Fibroblast of lung (primary cell): ENCODE results near the gene CMTM7. TPM values are rescaled to one million over a fixed set of nuclear protein-coding genes. Genes with fewer than 3 reads are reported as not detected.

Experiments used
- DNase-seq, 2 donors: peaks; one replicate each; pipeline versions ENCODE4 v3.0.0 to v3.0.0-alpha.2; 2010; ENCODE audit warnings: low read depth in 2 of 2
- H2AFZ ChIP-seq: 2 replicates; pipeline ENCODE4 v1.5.1; 2012; ENCODE audit warnings: low read length, control low read depth, inconsistent platforms
- H3K27ac ChIP-seq: 2 replicates; pipeline ENCODE4 v1.5.1; 2011; ENCODE audit warnings: low read length, control low read depth; ENCODE audit not compliant: insufficient read depth
- H3K27me3 ChIP-seq: 2 replicates; pipeline ENCODE4 v1.5.1; 2011; ENCODE audit warnings: mild to moderate bottlenecking, low read length; ENCODE audit not compliant: control insufficient read depth, insufficient read depth
- H3K36me3 ChIP-seq: 2 replicates; pipeline ENCODE4 v1.5.1; 2011; ENCODE audit warnings: low read length; ENCODE audit not compliant: control insufficient read depth, insufficient read depth
- H3K4me1 ChIP-seq: 2 replicates; pipeline ENCODE4 v1.5.1; 2011; ENCODE audit warnings: low read length; ENCODE audit not compliant: control insufficient read depth, insufficient read depth; ENCODE audit errors: extremely low read depth
- H3K4me2 ChIP-seq: 2 replicates; pipeline ENCODE4 v1.5.1; 2011; ENCODE audit warnings: low read length, control low read depth; ENCODE audit not compliant: insufficient read depth; ENCODE audit errors: extremely low read depth
- H3K4me3 ChIP-seq, 4 experiments: fragments of 200-600 bp in 1 of 4; sonication (generic) in 1 of 4; replicated peaks in 1 of 4; 2 replicates each; pipeline ENCODE4 v1.5.1; 2011 to 2016; ENCODE audit warnings: low read length in 4 of 4, low read depth in 3 of 4, mild to moderate bottlenecking in 3 of 4, control low read depth in 2 of 4, inconsistent platforms in 1 of 4, mixed read lengths in 1 of 4; ENCODE audit not compliant: insufficient read depth in 1 of 4; ENCODE audit errors: control extremely low read depth in 1 of 4
- H3K79me2 ChIP-seq: 2 replicates; pipeline ENCODE4 v1.5.1; 2012; ENCODE audit warnings: mild to moderate bottlenecking, low read length, inconsistent platforms; ENCODE audit not compliant: control insufficient read depth, insufficient read depth
- H3K9ac ChIP-seq: 2 replicates; pipeline ENCODE4 v1.5.1; 2011; ENCODE audit warnings: mild to moderate bottlenecking, low read length, control low read depth; ENCODE audit not compliant: insufficient read depth
- H3K9me3 ChIP-seq: 2 replicates; pipeline ENCODE4 v1.5.1; 2012; ENCODE audit warnings: low read depth, low read length; ENCODE audit not compliant: control insufficient read depth, insufficient read depth
- H4K20me1 ChIP-seq: 2 replicates; pipeline ENCODE4 v1.5.1; 2011; ENCODE audit warnings: low read length; ENCODE audit not compliant: control insufficient read depth, insufficient read depth; ENCODE audit errors: extremely low read depth
- CTCF ChIP-seq, 2 donors: IDR thresholded peaks in 1 of 2; conservative IDR thresholded peaks in 1 of 2; 1 replicate in 1 of 2; 2 replicates in 1 of 2; pipeline ENCODE4 v1.5.1; 2011 to 2012; ENCODE audit warnings: low read length in 2 of 2, control low read depth in 1 of 2, inconsistent platforms in 1 of 2, low read depth in 1 of 2, mild to moderate bottlenecking in 1 of 2
- EZH2 ChIP-seq: IDR thresholded peaks from 2 replicates; pipeline ENCODE4 v1.5.1; 2012; ENCODE audit warnings: low read length, control low read depth, mild to moderate bottlenecking; ENCODE audit errors: missing control alignments
- polyA plus RNA-seq, 2 donors: library from polyadenylated mRNA; depleted of rRNA in 1 of 2; stranded (reverse) in 1 of 2; unstranded in 1 of 2; fragments of >200 nt; gene quantifications; 2 replicates each; pipeline ENCODE4 v1.2.1, GENCODE V29; 2011 to 2012; ENCODE audit warnings: missing spikeins in 1 of 2
- total RNA-seq: library from RNA; depleted of rRNA; stranded (reverse); fragments of >200 nt; gene quantifications from 2 replicates; pipeline ENCODE4 v1.2.1, GENCODE V29; 2014

CMTM7 gene
- total and polyA plus RNA-seq, 2 donors (not counting 1 experiment from before 2014, with no cell fraction given), result 3.5 to 9.3 TPM

DNA sequence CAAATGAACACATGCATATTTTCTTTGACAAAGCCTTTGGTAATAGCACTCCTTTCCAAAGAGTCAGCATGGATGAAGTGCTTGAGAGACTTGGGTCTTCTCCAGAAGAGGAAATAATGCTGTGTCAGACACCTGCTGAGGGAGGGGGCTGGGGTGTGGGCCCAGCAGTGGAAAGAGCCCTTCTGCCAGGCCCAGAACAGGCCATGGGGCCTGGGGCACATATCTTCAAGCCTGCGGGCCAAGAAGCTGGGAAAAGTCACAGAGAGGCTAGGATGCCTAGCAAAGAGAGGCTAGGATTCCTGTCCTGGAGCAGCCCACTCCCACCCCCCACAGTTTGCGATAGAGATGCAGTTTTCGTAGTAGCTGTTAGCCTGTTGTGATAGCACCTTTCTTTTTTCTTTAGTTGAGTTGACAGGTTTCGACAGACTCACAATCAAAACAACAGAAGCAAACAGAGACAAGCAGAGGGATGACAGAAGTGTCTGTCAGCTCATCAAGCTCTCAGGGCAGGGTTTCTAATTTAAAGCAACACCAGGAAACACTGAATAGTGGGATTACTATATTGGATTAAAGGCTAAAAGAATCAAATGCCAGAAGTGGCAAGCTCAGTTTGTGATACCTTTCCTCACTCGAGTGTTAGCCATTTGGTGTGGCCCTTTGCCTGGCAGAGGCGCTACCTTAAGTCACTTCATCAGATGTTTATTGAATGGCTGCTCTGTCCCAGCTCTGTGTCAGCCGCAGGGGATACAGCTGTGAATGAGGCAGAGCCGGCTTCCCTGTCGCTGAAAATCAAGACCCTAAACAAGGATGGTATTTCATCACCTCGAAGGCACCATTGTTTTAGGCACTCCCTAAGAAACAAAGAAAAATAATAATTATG, 19.0 kb downstream of the CMTM7 start:
- no peaks in the 10 kb centered on the region for H3K79me2 ChIP-seq
- H4K20me1 ChIP-seq, result no peaks in the 10 kb centered on the region
- no peak for TF ChIP-seq CTCF (conservative IDR thresholded peaks at IDR 0.05 in 1 of 2, IDR thresholded peaks at IDR 0.05 in 1 of 2; ENCODE audit: low read depth in 1 of 2, low read length in 2 of 2)
- TF ChIP-seq EZH2, result no peak
- H2AFZ ChIP-seq, result no peak overlapping the region
- H3K36me3 ChIP-seq, result no peaks in the 10 kb centered on the region
- H3K27me3 ChIP-seq, result no peaks in the 10 kb centered on the region
- no peak overlapping the region for H3K9ac ChIP-seq
- H3K4me3 ChIP-seq, result no peak overlapping the region
- no peaks in the 10 kb centered on the region for H3K4me1 ChIP-seq
- no peak overlapping the region for H3K4me2 ChIP-seq
- no peak for DNase-seq
- no peaks in the 10 kb centered on the region for H3K9me3 ChIP-seq
- H3K27ac ChIP-seq, result no peak overlapping the region

DNA sequence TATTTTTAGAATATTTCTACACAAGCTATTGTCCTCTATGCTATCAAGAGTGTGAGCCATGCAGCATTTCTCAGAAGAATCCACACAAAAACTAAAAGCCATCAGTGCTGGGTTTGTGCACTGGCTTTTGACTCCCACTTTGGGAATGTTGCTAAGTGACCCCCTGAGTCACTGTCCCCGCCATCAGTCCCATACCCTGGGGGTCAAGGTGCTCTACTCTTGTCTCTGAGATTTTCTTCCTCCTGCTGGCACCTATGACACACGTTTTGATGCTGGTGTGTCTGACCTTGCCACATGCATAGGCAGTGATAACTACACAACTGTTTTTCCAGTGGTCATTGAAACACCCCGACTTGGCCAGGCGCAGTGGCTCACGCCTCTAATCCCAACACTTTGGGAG, 19.8 kb downstream of the CMTM7 start:
- H3K27me3 ChIP-seq, result no peaks in the 10 kb centered on the region
- TF ChIP-seq CTCF (conservative IDR thresholded peaks at IDR 0.05 in 1 of 2, IDR thresholded peaks at IDR 0.05 in 1 of 2; ENCODE audit: low read depth in 1 of 2, low read length in 2 of 2) (no peak), EZH2 (no peak)
- DNase-seq, result no peak
- H3K79me2 ChIP-seq, result no peaks in the 10 kb centered on the region
- H4K20me1 ChIP-seq, result no peaks in the 10 kb centered on the region
- H3K9ac ChIP-seq, result no peak overlapping the region
- no peak overlapping the region for H3K4me3 ChIP-seq
- no peaks in the 10 kb centered on the region for H3K36me3 ChIP-seq
- no peak overlapping the region for H3K27ac ChIP-seq
- H2AFZ ChIP-seq, result no peak overlapping the region
- H3K4me1 ChIP-seq, result no peaks in the 10 kb centered on the region
- H3K9me3 ChIP-seq, result no peaks in the 10 kb centered on the region
- no peak overlapping the region for H3K4me2 ChIP-seq

GRCh38 chr3:32412887-32413286, 21.2 kb downstream of the CMTM7 start:
- TF ChIP-seq CTCF (conservative IDR thresholded peaks at IDR 0.05 in 1 of 2, IDR thresholded peaks at IDR 0.05 in 1 of 2; ENCODE audit: low read depth in 1 of 2, low read length in 2 of 2) (no peak), EZH2 (no peak)
- Histone ChIP-seq H3K9ac (no peak overlapping the region), H3K4me3 (no peak overlapping the region), H3K27ac (no peak overlapping the region), H3K27me3 (no peaks in the 10 kb centered on the region), H4K20me1 (no peaks in the 10 kb centered on the region), H3K4me1 (no peaks in the 10 kb centered on the region), H3K36me3 (no peaks in the 10 kb centered on the region), H3K9me3 (no peaks in the 10 kb centered on the region), H3K4me2 (no peak overlapping the region), H3K79me2 (no peaks in the 10 kb centered on the region), H2AFZ (no peak overlapping the region)
- no peak for DNase-seq
